ENCODE data around the gene ZBTB16.

The ZBTB16 gene

GRCh38 chr11:114181752-114182151 lies 122.2 kb downstream of the ZBTB16 start:
- DNase-seq, result no peak

- no peak for DNase-seq
Observed at GRCh38 chr11:114182471-114183043, 123.0 kb downstream of the ZBTB16 start.

- no peak for DNase-seq
Observed at GRCh38 chr11:114183044-114183511, 123.6 kb downstream of the ZBTB16 start.

GRCh38 chr11:114185436-114185835 lies 125.9 kb downstream of the ZBTB16 start:
- no peak for DNase-seq

GRCh38 chr11:114187173-114187572 lies 127.7 kb downstream of the ZBTB16 start:
- DNase-seq, result no peak

- DNase-seq, result no peak
Observed at GRCh38 chr11:114188851-114189570, 129.5 kb downstream of the ZBTB16 start.

- no peak for DNase-seq
Observed at GRCh38 chr11:114190630-114191029, 131.1 kb downstream of the ZBTB16 start.

GRCh38 chr11:114191893-114192292 lies 132.4 kb downstream of the ZBTB16 start:
- no peak for DNase-seq

GRCh38 chr11:114192841-114193389 lies 133.4 kb downstream of the ZBTB16 start:
- peak in 1 of 56 donors; percentile 32 for DNase-seq

GRCh38 chr11:114193730-114194679 lies 134.5 kb downstream of the ZBTB16 start:
- DNase-seq, result no peak

GRCh38 chr11:114194702-114195101 lies 135.2 kb downstream of the ZBTB16 start:
- DNase-seq, result no peak

GRCh38 chr11:114195151-114195550 lies 135.6 kb downstream of the ZBTB16 start:
- no peak for DNase-seq

- no peak for DNase-seq
Observed at GRCh38 chr11:114195981-114196731, 136.6 kb downstream of the ZBTB16 start.

- peak in 19 of 56 donors; percentile 11 to 85 (median 39) for DNase-seq
Observed at GRCh38 chr11:114196997-114197703, 137.6 kb downstream of the ZBTB16 start.

GRCh38 chr11:114197799-114198500 lies 138.4 kb downstream of the ZBTB16 start:
- DNase-seq, result peak in 18 of 56 donors; percentile 11 to 63 (median 30)

GRCh38 chr11:114199051-114199450 lies 139.5 kb downstream of the ZBTB16 start:
- no peak for DNase-seq

GRCh38 chr11:114200351-114201133 lies 141.0 kb downstream of the ZBTB16 start:
- DNase-seq, result no peak

- no peak for DNase-seq
Observed at GRCh38 chr11:114201219-114201618, 141.7 kb downstream of the ZBTB16 start.

Data from nucleus accumbens (tissue), 56 donors.